B cell (primary cell): ENCODE results near the gene CTPS2. TPM values are rescaled to one million over a fixed set of nuclear protein-coding genes. Genes with fewer than 3 reads are reported as not detected.

Experiments
- ATAC-seq: fragments of 200-7000 bp; cut with Tn5 transposase; one replicate; pipeline ENCODE4 v1.10.0; 2021; ENCODE audit warnings: low read depth, mild to moderate bottlenecking, moderate number of reproducible peaks, moderate library complexity
- CTCF ChIA-PET: fragments of 350-600 bp; sonication (Branson Sonifier 250); formaldehyde crosslinking; loops from one replicate; lab custom pipeline; 2021; ENCODE audit warnings: antibody characterized with exemption, inconsistent platforms; lab: Charles Lee
- POLR2A ChIA-PET: fragments of 350-600 bp; sonication (Branson Sonifier 250); formaldehyde crosslinking; loops from one replicate; lab custom pipeline; 2021; ENCODE audit warnings: antibody characterized with exemption; lab: Charles Lee
- DNase-seq: peaks from one replicate; pipeline ENCODE4 v3.0.0; 2013
- H2AFZ ChIP-seq: 2 replicates; pipeline ENCODE4 v1.6.1; 2012; ENCODE audit warnings: mild to moderate bottlenecking, low read depth, low read length; ENCODE audit not compliant: insufficient read depth, poor library complexity, severe bottlenecking
- H3K27ac ChIP-seq, 2 donors: 1 replicate in 1 of 2; 2 replicates in 1 of 2; pipeline ENCODE4 v1.5.1; 2012 to 2013; ENCODE audit warnings: low read length in 2 of 2, mild to moderate bottlenecking in 2 of 2, moderate library complexity in 1 of 2
- H3K27me3 ChIP-seq, 4 experiments: fragments of 200-600 bp in 1 of 4; sonication (generic) in 1 of 4; replicated peaks in 1 of 4; 1 replicate in 2 of 4; 2 replicates in 2 of 4; pipeline versions ENCODE4 v1.6.1 to v1.7.0; 2013 to 2016; ENCODE audit warnings: low read length in 3 of 4, mild to moderate bottlenecking in 2 of 4, mixed read lengths in 1 of 4, moderate library complexity in 1 of 4; ENCODE audit not compliant: insufficient read depth in 4 of 4, control insufficient read depth in 3 of 4; ENCODE audit errors: control extremely low read depth in 1 of 4
- H3K36me3 ChIP-seq, 2 experiments: replicated peaks in 1 of 2; 1 replicate in 1 of 2; 2 replicates in 1 of 2; pipeline versions ENCODE4 v1.6.1 to v1.7.1; 2013; ENCODE audit warnings: low read length in 1 of 2; ENCODE audit not compliant: insufficient read depth in 2 of 2, control insufficient read depth in 1 of 2; ENCODE audit errors: control extremely low read depth in 1 of 2, extremely low read depth in 1 of 2
- H3K4me1 ChIP-seq, 2 donors: fragments of 200-600 bp in 1 of 2; sonication (generic) in 1 of 2; 1 replicate in 1 of 2; 2 replicates in 1 of 2; pipeline versions ENCODE4 v1.5.1 to v1.6.1; 2013 to 2017; ENCODE audit warnings: low read length in 2 of 2; ENCODE audit not compliant: control insufficient read depth in 2 of 2, insufficient read depth in 2 of 2
- H3K4me2 ChIP-seq: replicated peaks from 2 replicates; pipeline ENCODE3; 2012; ENCODE audit warnings: mild to moderate bottlenecking, low read depth, low read length; ENCODE audit not compliant: poor library complexity, severe bottlenecking
- H3K4me3 ChIP-seq, 5 experiments: fragments of 200-600 bp in 1 of 5; sonication (generic) in 1 of 5; 1 replicate in 3 of 5; 2 replicates in 2 of 5; pipeline versions ENCODE4 v1.5.1 to v1.7.0; 2011 to 2016; ENCODE audit warnings: low read length in 4 of 5, mild to moderate bottlenecking in 4 of 5, low read depth in 2 of 5, control low read depth in 1 of 5, moderate library complexity in 1 of 5; ENCODE audit not compliant: insufficient read depth in 1 of 5; ENCODE audit errors: control extremely low read depth in 1 of 5, extremely low read depth in 1 of 5
- H3K79me2 ChIP-seq: fragments of 200-600 bp; sonication (generic); one replicate; pipeline ENCODE4 v1.6.0; 2016; ENCODE audit warnings: low read length; ENCODE audit not compliant: control insufficient read depth, insufficient read depth
- H3K9ac ChIP-seq: fragments of 200-600 bp; sonication (generic); 2 replicates; pipeline ENCODE4 v1.6.1; 2017; ENCODE audit warnings: mild to moderate bottlenecking, low read length, moderate library complexity
- H3K9me3 ChIP-seq, 3 donors: one replicate each; pipeline versions ENCODE4 v1.6.1 to v1.7.1; 2013; ENCODE audit warnings: low read length in 2 of 3; ENCODE audit not compliant: control insufficient read depth in 2 of 3, insufficient read depth in 1 of 3; ENCODE audit errors: control extremely low read depth in 1 of 3
- H4K20me1 ChIP-seq: 2 replicates; pipeline ENCODE4 v1.6.0; 2012; ENCODE audit warnings: mild to moderate bottlenecking, low read length; ENCODE audit not compliant: insufficient read depth, control insufficient read depth, poor library complexity, severe bottlenecking
- H3K27ac Mint-ChIP-seq: one replicate; pipeline ENCODE4 v1.8.0; 2021; ENCODE audit warnings: mixed read lengths
- H3K27me3 Mint-ChIP-seq: one replicate; pipeline ENCODE4 v1.8.0; 2021; ENCODE audit warnings: mixed read lengths
- H3K4me1 Mint-ChIP-seq: one replicate; pipeline ENCODE4 v1.8.0; 2021; ENCODE audit warnings: mixed read lengths
- H3K4me3 Mint-ChIP-seq: one replicate; pipeline ENCODE4 v1.8.0; 2021; ENCODE audit warnings: mixed read lengths
- H3K9me3 Mint-ChIP-seq: one replicate; pipeline ENCODE4 v1.8.0; 2022; ENCODE audit warnings: mixed read lengths; ENCODE audit not compliant: insufficient read depth
- CTCF ChIP-seq: fragments of 200-600 bp; IDR thresholded peaks from one replicate; pipeline ENCODE4 v1.8.0; 2022; ENCODE audit warnings: antibody characterized with exemption, mild to moderate bottlenecking
- EZH2 ChIP-seq: IDR thresholded peaks from 2 replicates; pipeline ENCODE4 v1.6.1; 2012; ENCODE audit warnings: borderline replicate concordance, low read depth, mild to moderate bottlenecking, moderate library complexity, low read length; ENCODE audit not compliant: insufficient read depth, poor library complexity, severe bottlenecking
- WGBS: methylation state at CpG from one replicate; pipeline ENCODE4 v1.1.5; 2013; ENCODE audit warnings: missing lambda C conversion rate; ENCODE audit not compliant: insufficient coverage; 5-methylcytosine and 5-hydroxymethylcytosine counted together
- intact Hi-C: fragments of 100-400 bp; cut with micrococcal nuclease; formaldehyde crosslinking; loops from one replicate; pipeline ENCODE4 v1.10.0; 2022
- polyA plus RNA-seq: library from polyadenylated mRNA; depleted of rRNA; stranded (reverse); fragments of >200 nt; gene quantifications from 2 replicates; pipeline ENCODE4 v1.2.3, GENCODE V29; 2012
- total RNA-seq, 2 donors: library from RNA; stranded (reverse); fragments of 120-200 nt in 1 of 2; gene quantifications; 1 replicate in 1 of 2; 2 replicates in 1 of 2; pipeline versions ENCODE4 v1.2.3 to v1.2.4, GENCODE V29; 2013 to 2022

The CTPS2 gene
- total and polyA plus RNA-seq, 2 donors (not counting 1 experiment from before 2014, with no cell fraction given): 2.5 to 11.7 TPM

DNA sequence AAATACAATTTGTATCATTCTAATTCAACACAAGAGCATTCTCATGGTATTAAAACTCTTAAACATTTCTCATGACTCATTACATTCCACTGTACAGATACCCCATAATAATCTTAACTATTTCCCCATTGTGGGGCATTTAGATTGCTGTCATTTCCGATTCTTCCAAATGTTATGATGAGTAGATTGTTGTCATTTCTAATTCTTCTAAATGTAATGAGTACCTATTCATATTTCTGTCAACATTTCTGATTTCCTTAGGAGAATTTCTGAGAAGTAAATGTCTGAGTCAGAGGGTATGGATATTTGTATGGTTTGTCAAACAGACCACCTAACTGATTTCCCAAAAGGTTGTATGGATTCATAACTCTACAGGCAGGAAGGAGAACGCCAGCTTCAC, 54.2 kb downstream of the CTPS2 start:
- no peak overlapping the region for H3K27ac Mint-ChIP-seq
- Histone ChIP-seq H3K36me3 (no peaks in the 10 kb centered on the region), H3K4me3 (no peak overlapping the region), H3K9me3 (no peaks in the 10 kb centered on the region), H3K79me2 (no peaks in the 10 kb centered on the region), H3K4me2 (no peak overlapping the region), H2AFZ (no peak overlapping the region), H4K20me1 (no peaks in the 10 kb centered on the region), H3K27me3 (no peaks in the 10 kb centered on the region), H3K27ac (no peak overlapping the region), H3K9ac (no peak overlapping the region), H3K4me1 (no peaks in the 10 kb centered on the region)
- ChIA-PET POLR2A (no interaction called here), CTCF (no interaction called here)
- no peak for ATAC-seq
- H3K27me3 Mint-ChIP-seq: no peaks in the 10 kb centered on the region
- no peak overlapping the region for H3K4me3 Mint-ChIP-seq
- no peaks in the 10 kb centered on the region for H3K4me1 Mint-ChIP-seq
- intact Hi-C loops: no loop called here
- WGBS: no CpG with 5 or more reads among the region's 2 CpGs
- H3K9me3 Mint-ChIP-seq: no peaks in the 10 kb centered on the region
- TF ChIP-seq EZH2 (no peak), CTCF (no peak)
- no peak for DNase-seq

DNA sequence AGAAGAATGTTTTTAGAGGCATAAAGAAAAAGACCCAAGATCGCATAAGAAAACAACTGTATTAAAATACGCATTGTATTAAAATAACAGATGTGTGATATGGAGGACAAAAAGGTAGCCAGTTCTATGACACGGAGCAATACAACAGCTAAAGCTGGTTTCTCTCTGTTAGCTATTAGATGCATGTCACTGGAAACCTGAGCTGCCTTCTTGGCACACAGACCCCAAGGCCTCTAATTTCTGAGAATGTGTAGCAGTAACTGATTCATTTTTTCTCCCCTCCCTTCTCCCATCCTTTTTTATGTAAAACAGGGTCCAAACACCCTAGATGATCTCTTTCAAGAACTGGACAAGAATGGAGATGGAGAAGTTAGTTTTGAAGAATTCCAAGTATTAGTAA, 58.4 kb downstream of the CTPS2 start:
- DNase-seq: no peak
- no peaks in the 10 kb centered on the region for H3K4me1 Mint-ChIP-seq
- TF ChIP-seq CTCF (no peak), EZH2 (no peak)
- CTCF ChIA-PET: no interaction called here
- Histone ChIP-seq H3K27me3 (no peaks in the 10 kb centered on the region), H3K9me3 (no peaks in the 10 kb centered on the region), H3K9ac (no peak overlapping the region), H3K4me2 (no peak overlapping the region), H3K4me3 (no peak overlapping the region), H3K79me2 (no peaks in the 10 kb centered on the region), H2AFZ (no peak overlapping the region), H3K4me1 (no peaks in the 10 kb centered on the region), H3K27ac (no peak overlapping the region), H3K36me3 (no peaks in the 10 kb centered on the region), H4K20me1 (no peaks in the 10 kb centered on the region)
- no peak overlapping the region for H3K27ac Mint-ChIP-seq
- intact Hi-C loops: no loop called here
- POLR2A ChIA-PET: no interaction called here
- no peaks in the 10 kb centered on the region for H3K9me3 Mint-ChIP-seq
- no peak for ATAC-seq
- no peaks in the 10 kb centered on the region for H3K27me3 Mint-ChIP-seq
- H3K4me3 Mint-ChIP-seq: no peak overlapping the region
- WGBS: no CpG with 5 or more reads among the region's 3 CpGs
